NCI-H1930 (cell line): ENCODE results near the gene FNIP1.
"Not testable (repeated sequence)": the region's sequence is repeated elsewhere in the genome, so short reads cannot be mapped to it uniquely, and the experiment has no call there.

ENCODE experiments used
- DNase-seq, 2 experiments: peaks; one replicate each; lab custom pipeline; 2025; lab: John Stamatoyannopoulos, UW

Gene FNIP1

GRCh38 chr5:131749723-131750470 is 46.9 kb downstream of the FNIP1 start:
- no peak for DNase-seq

- no peak for DNase-seq
These were observed 47.7 kb downstream of the FNIP1 start for GRCh38 chr5:131749138-131749537.

- DNase-seq, result no peak
These were observed 49.4 kb downstream of the FNIP1 start for GRCh38 chr5:131747180-131748105.

GRCh38 chr5:131746423-131746822 is 50.4 kb downstream of the FNIP1 start:
- no peak for DNase-seq

- no peak for DNase-seq
These were observed 51.1 kb downstream of the FNIP1 start for GRCh38 chr5:131745703-131746102.

- no peak for DNase-seq
These were observed 51.7 kb downstream of the FNIP1 start for GRCh38 chr5:131745155-131745554.

- DNase-seq, result no peak
These were observed 56.3 kb downstream of the FNIP1 start for GRCh38 chr5:131740477-131740876.

- no peak for DNase-seq
These were observed 61.4 kb downstream of the FNIP1 start for GRCh38 chr5:131735393-131735792.

GRCh38 chr5:131734939-131735338 is 61.9 kb downstream of the FNIP1 start:
- DNase-seq, result not testable (repeated sequence)

GRCh38 chr5:131729292-131729691 is 67.5 kb downstream of the FNIP1 start:
- not testable (repeated sequence) for DNase-seq

- DNase-seq, result not testable (repeated sequence)
These were observed 72.7 kb downstream of the FNIP1 start for GRCh38 chr5:131724089-131724488.

- no peak for DNase-seq
These were observed 76.1 kb downstream of the FNIP1 start for GRCh38 chr5:131720714-131721113.

GRCh38 chr5:131719564-131719963 is 77.3 kb downstream of the FNIP1 start:
- no peak for DNase-seq

- no peak for DNase-seq
These were observed 78.3 kb downstream of the FNIP1 start for GRCh38 chr5:131718487-131719014.

GRCh38 chr5:131717164-131717563 is 79.7 kb downstream of the FNIP1 start:
- DNase-seq, result not testable (repeated sequence)

- DNase-seq, result no peak
These were observed 80.2 kb downstream of the FNIP1 start for GRCh38 chr5:131716650-131717049.

GRCh38 chr5:131710391-131710790 is 86.4 kb downstream of the FNIP1 start:
- no peak for DNase-seq

GRCh38 chr5:131709043-131709442 is 87.8 kb downstream of the FNIP1 start:
- no peak for DNase-seq

- DNase-seq, result no peak
These were observed 90.5 kb downstream of the FNIP1 start for GRCh38 chr5:131706281-131706680.

- DNase-seq, result no peak
These were observed 101.9 kb downstream of the FNIP1 start for GRCh38 chr5:131694926-131695325.

GRCh38 chr5:131693894-131694293 is 102.9 kb downstream of the FNIP1 start:
- DNase-seq, result no peak

GRCh38 chr5:131685516-131686171 is 111.2 kb downstream of the FNIP1 start:
- no peak for DNase-seq
